SK-N-SH treated with all-trans-retinoic acid at 6 μM for 48 hours (cell line): ENCODE results near the gene MVB12B.

Source experiments
- ATAC-seq: fragments of 200-7000 bp; cut with Tn5 transposase; 3 replicates; pipeline ENCODE4 v1.9.1; 2020; ENCODE audit warnings: mild to moderate bottlenecking, moderate library complexity
- BACH2 ChIP-seq: fragments of 250-450 bp; sonication (Bioruptor Pico); IDR thresholded peaks from 2 replicates; pipeline ENCODE4 v1.9.0; 2021; ENCODE audit warnings: mild to moderate bottlenecking, borderline replicate concordance
- CREB5 ChIP-seq: fragments of 250-450 bp; sonication (Bioruptor Pico); IDR thresholded peaks from 2 replicates; pipeline ENCODE4 v1.5.1; 2020; ENCODE audit warnings: low read depth, mild to moderate bottlenecking, moderate library complexity
- CSDC2 ChIP-seq: fragments of 250-450 bp; sonication (Bioruptor Pico); IDR thresholded peaks from 2 replicates; pipeline ENCODE4 v1.5.0; 2020; ENCODE audit warnings: mild to moderate bottlenecking, moderate library complexity
- ESRRG ChIP-seq: fragments of 250-450 bp; sonication (Bioruptor Pico); IDR thresholded peaks from 2 replicates; pipeline ENCODE4 v1.6.1; 2021; ENCODE audit warnings: mild to moderate bottlenecking
- GLIS3 ChIP-seq: fragments of 250-450 bp; sonication (Bioruptor Pico); IDR thresholded peaks from 2 replicates; pipeline ENCODE4 v1.5.0; 2020; ENCODE audit warnings: mild to moderate bottlenecking, moderate library complexity
- ISL1 ChIP-seq: fragments of 250-450 bp; sonication (Bioruptor Pico); IDR thresholded peaks from 2 replicates; pipeline ENCODE4 v2.1.2; 2022; ENCODE audit warnings: mild to moderate bottlenecking, moderate library complexity
- OSR1 ChIP-seq: fragments of 250-450 bp; sonication (Bioruptor Pico); IDR thresholded peaks from 2 replicates; pipeline ENCODE4 v1.8.0; 2022; ENCODE audit warnings: moderate library complexity, mild to moderate bottlenecking, inconsistent platforms
- PATZ1 ChIP-seq: fragments of 250-450 bp; sonication (Bioruptor Pico); IDR thresholded peaks from 2 replicates; pipeline ENCODE4 v1.8.0; 2020; ENCODE audit warnings: mild to moderate bottlenecking, moderate library complexity, borderline replicate concordance
- POU6F1 ChIP-seq: fragments of 250-450 bp; sonication (Bioruptor Pico); IDR thresholded peaks from 2 replicates; pipeline ENCODE4 v1.8.0; 2021; ENCODE audit warnings: low read depth, mild to moderate bottlenecking, moderate library complexity, borderline replicate concordance
- SNAI2 ChIP-seq: fragments of 250-450 bp; sonication (Bioruptor Pico); IDR thresholded peaks from 2 replicates; pipeline ENCODE4 v1.5.0; 2020; ENCODE audit warnings: mild to moderate bottlenecking, moderate library complexity
- TCF4 ChIP-seq: fragments of 250-450 bp; sonication (Bioruptor Pico); IDR thresholded peaks from 2 replicates; pipeline ENCODE4 v1.8.0; 2021; ENCODE audit warnings: mild to moderate bottlenecking, moderate library complexity, borderline replicate concordance
- TOX ChIP-seq: fragments of 250-450 bp; sonication (Bioruptor Pico); IDR thresholded peaks from 2 replicates; pipeline ENCODE4 v1.8.0; 2021; ENCODE audit warnings: mild to moderate bottlenecking, moderate library complexity, borderline replicate concordance
- TSHZ2 ChIP-seq: fragments of 250-450 bp; sonication (Bioruptor Pico); IDR thresholded peaks from 2 replicates; pipeline ENCODE4 v1.5.0; 2020; ENCODE audit warnings: mild to moderate bottlenecking, moderate library complexity
- ZFP3 ChIP-seq: fragments of 250-450 bp; sonication (Bioruptor Pico); IDR thresholded peaks from 2 replicates; pipeline ENCODE4 v1.5.0; 2020; ENCODE audit warnings: mild to moderate bottlenecking, moderate library complexity
- ZFP30 ChIP-seq: fragments of 450-650 bp; formaldehyde crosslinking; IDR thresholded peaks from 2 replicates; pipeline ENCODE4 v1.5.0; 2022; ENCODE audit warnings: mild to moderate bottlenecking, moderate library complexity
- ZNF70 ChIP-seq: fragments of 450-650 bp; formaldehyde crosslinking; IDR thresholded peaks from 2 replicates; pipeline ENCODE4 v1.5.0; 2020; ENCODE audit warnings: mild to moderate bottlenecking, moderate library complexity

Gene MVB12B

GRCh38 chr9:126290871-126291270 lies 35.8 kb upstream of the MVB12B start:
- no peak for ATAC-seq
- TF ChIP-seq CSDC2 (CRISPR knock-in tag) = no peak
- no peak for TF ChIP-seq TOX (CRISPR knock-in tag)
- no peak for TF ChIP-seq ZFP3 (CRISPR knock-in tag)
- TF ChIP-seq OSR1 (CRISPR knock-in tag) = no peak
- TF ChIP-seq ZNF70 (CRISPR knock-in tag) = no peak
- TF ChIP-seq SNAI2 (CRISPR knock-in tag) = no peak
- TF ChIP-seq ESRRG = no peak
- no peak for TF ChIP-seq TSHZ2
- TF ChIP-seq ZFP30 (CRISPR knock-in tag) = no peak

GRCh38 chr9:126291925-126292324 lies 34.7 kb upstream of the MVB12B start:
- ATAC-seq = no peak
- no peak for TF ChIP-seq PATZ1 (CRISPR knock-in tag)
- no peak for TF ChIP-seq TSHZ2
- TF ChIP-seq CREB5 (CRISPR knock-in tag) = no peak
- TF ChIP-seq OSR1 (CRISPR knock-in tag) = no peak
- no peak for TF ChIP-seq ISL1 (CRISPR knock-in tag)
- no peak for TF ChIP-seq POU6F1
- TF ChIP-seq, all 23 proteins: peak for 0

GRCh38 chr9:126292736-126293521 lies 33.7 kb upstream of the MVB12B start:
- TF ChIP-seq BACH2 (CRISPR knock-in tag) (no peak), CSDC2 (CRISPR knock-in tag) (no peak), GLIS3 (no peak), CREB5 (CRISPR knock-in tag) (no peak), PATZ1 (CRISPR knock-in tag) (no peak), TCF4 (CRISPR knock-in tag) (no peak), TOX (CRISPR knock-in tag) (no peak), ZFP3 (CRISPR knock-in tag) (no peak)
- no peak for ATAC-seq
